K562 (cell line): ENCODE data around the gene AS3MT. TPM values are rescaled to one million over a fixed set of nuclear protein-coding genes. Genes with fewer than 3 reads are reported as not detected.

Experiments used
- CSDE1 ChIP-seq, 2 experiments: fragments of 450-650 bp; IDR thresholded peaks; 2 replicates each; pipeline ENCODE4 v1.6.1; 2016; ENCODE audit warnings: mild to moderate bottlenecking in 1 of 2
- FOXJ2 ChIP-seq: fragments of 200-800 bp; sonication (Bioruptor generic); IDR thresholded peaks from 2 replicates; pipeline ENCODE4 v1.6.1; 2016; ENCODE audit warnings: missing genetic modification characterization, missing compliant biosample characterization
- HEY1 ChIP-seq: fragments of 250-450 bp; sonication (Bioruptor Pico); IDR thresholded peaks from 2 replicates; pipeline ENCODE4 v1.5.0; 2020; ENCODE audit warnings: mild to moderate bottlenecking, moderate library complexity, borderline replicate concordance
- KDM2B ChIP-seq: fragments of 250-450 bp; sonication (Bioruptor Pico); IDR thresholded peaks from 2 replicates; pipeline ENCODE4 v1.8.0; 2021; ENCODE audit warnings: mild to moderate bottlenecking, moderate library complexity
- MAZ ChIP-seq, 2 experiments: fragments of 450-650 bp in 1 of 2; sonication (generic) in 1 of 2; formaldehyde crosslinking; IDR thresholded peaks in 1 of 2; conservative IDR thresholded peaks in 1 of 2; 2 replicates each; pipeline versions ENCODE4 v1.4.0 to v1.5.0; 2020; ENCODE audit warnings: mild to moderate bottlenecking in 1 of 2, missing genetic modification reagents in 1 of 2
- MLX ChIP-seq, 2 experiments: fragments of 450-650 bp in 1 of 2; sonication (generic) in 1 of 2; formaldehyde crosslinking; conservative IDR thresholded peaks; 2 replicates each; pipeline versions ENCODE4 v1.4.0 to v1.8.1; 2020 to 2022; ENCODE audit warnings: mild to moderate bottlenecking in 1 of 2, missing genetic modification reagents in 1 of 2
- NCOA4 ChIP-seq: fragments of 450-650 bp; IDR thresholded peaks from 2 replicates; pipeline ENCODE4 v1.6.1; 2018; ENCODE audit warnings: mild to moderate bottlenecking; ENCODE audit not compliant: partially characterized antibody
- NFE2 ChIP-seq: IDR thresholded peaks from 2 replicates; pipeline ENCODE4 v1.6.1; 2014; ENCODE audit warnings: antibody characterized with exemption, low read depth
- NKRF ChIP-seq: fragments of 450-650 bp; IDR thresholded peaks from 2 replicates; pipeline ENCODE4 v1.6.1; 2016; ENCODE audit warnings: borderline replicate concordance
- PTTG1 ChIP-seq: fragments of 450-650 bp; IDR thresholded peaks from 2 replicates; pipeline ENCODE4 v1.6.1; 2016; ENCODE audit warnings: low read depth, mild to moderate bottlenecking, missing genetic modification characterization, missing compliant biosample characterization
- RBM15 ChIP-seq: fragments of 200-400 bp; formaldehyde crosslinking; IDR thresholded peaks from 2 replicates; pipeline ENCODE4 v1.6.1; 2018; ENCODE audit warnings: mild to moderate bottlenecking, low read length, moderate library complexity; ENCODE audit not compliant: insufficient read depth
- SIRT6 ChIP-seq: IDR thresholded peaks from one replicate; pipeline ENCODE4 v1.6.1; 2012; ENCODE audit warnings: low read depth, mild to moderate bottlenecking, control low read depth, inconsistent platforms, low read length, moderate library complexity
- SRSF7 ChIP-seq: fragments of 200-400 bp; formaldehyde crosslinking; optimal IDR thresholded peaks from 2 replicates; pipeline ENCODE3; 2017; ENCODE audit warnings: mild to moderate bottlenecking, low read depth, low read length
- TBL1XR1 ChIP-seq, 2 experiments: IDR thresholded peaks; 2 replicates each; pipeline ENCODE4 v1.6.1; 2012; ENCODE audit warnings: improper control_type of control experiment in 2 of 2, low read length in 2 of 2, mild to moderate bottlenecking in 1 of 2
- THRAP3 ChIP-seq: fragments of 450-650 bp; IDR thresholded peaks from 2 replicates; pipeline ENCODE4 v1.6.1; 2016; ENCODE audit warnings: mild to moderate bottlenecking, inconsistent platforms, borderline replicate concordance
- TOE1 ChIP-seq, 2 experiments: fragments of 450-650 bp in 1 of 2; sonication (generic) in 1 of 2; formaldehyde crosslinking in 1 of 2; IDR thresholded peaks; 2 replicates each; pipeline versions ENCODE4 v1.7.1 to v1.8.0; 2016 to 2022; ENCODE audit warnings: borderline replicate concordance in 2 of 2, mild to moderate bottlenecking in 2 of 2, antibody characterized with exemption in 1 of 2, inconsistent platforms in 1 of 2, low read depth in 1 of 2, missing genetic modification reagents in 1 of 2, moderate library complexity in 1 of 2
- ZNF311 ChIP-seq: fragments of 250-450 bp; sonication (Bioruptor Pico); IDR thresholded peaks from 2 replicates; pipeline ENCODE4 v1.4.0; 2020; ENCODE audit warnings: mild to moderate bottlenecking, moderate library complexity
- ZNF324 ChIP-seq: fragments of 250-450 bp; sonication (Bioruptor Pico); IDR thresholded peaks from 2 replicates; pipeline ENCODE4 v1.4.0; 2020; ENCODE audit warnings: mild to moderate bottlenecking
- ZNF592 ChIP-seq: fragments of 450-650 bp; IDR thresholded peaks from 2 replicates; pipeline ENCODE4 v1.6.1; 2017; ENCODE audit warnings: antibody characterized with exemption, mild to moderate bottlenecking
- ZNF644 ChIP-seq: fragments of 200-800 bp; sonication (Bioruptor generic); IDR thresholded peaks from 2 replicates; pipeline ENCODE4 v1.6.1; 2016; ENCODE audit warnings: low read depth, missing genetic modification characterization, missing compliant biosample characterization
- polyA plus RNA-seq, 8 experiments: library from polyadenylated mRNA; depleted of rRNA in 4 of 8; stranded (reverse) in 5 of 8; unstranded in 3 of 8; fragments of >200 nt; fragmentation: Nextera tagmentation in 2 of 8; fragmentation: Illumina TruSeq in 1 of 8; extraction: Ambion mirVana in 2 of 8; extraction: Trizol in 1 of 8; gene quantifications; 2 replicates each; pipeline versions ENCODE4 v1.2.1 to v1.2.3, GENCODE V29; 2011 to 2014; ENCODE audit warnings: inconsistent platforms in 1 of 8, missing spikeins in 1 of 8
- total RNA-seq, 7 experiments: library from RNA; depleted of rRNA in 6 of 7; stranded (reverse); fragments of >200 nt in 6 of 7; fragmentation: Illumina TruSeq in 2 of 7; extraction: Trizol in 2 of 7; gene quantifications; 2 replicates each; pipeline versions ENCODE4 v1.2.1 to v1.2.3, GENCODE V29; 2011 to 2021; ENCODE audit warnings: low replicate concordance in 1 of 7

Gene AS3MT
- total and polyA plus RNA-seq, 9 of the 15 experiments (the other 6 are each of a cell fraction or from before 2014, with no cell fraction given), result 0.04 to 0.33 (median 0.19) TPM; not detected in 2

GRCh38 chr10:102927311-102928010 lies 58.2 kb downstream of the AS3MT start (continued):
- TF ChIP-seq ZNF592 (no peak), SIRT6 (no peak), MAZ (CRISPR knock-in tag; conservative IDR thresholded peaks at IDR 0.05 in 1 of 2, IDR thresholded peaks at IDR 0.05 in 1 of 2) (peak in 1 of 2 experiments; percentile 54; a peak in 1 of 4 replicates), TOE1 (IDR thresholded peaks at IDR 0.05; ENCODE audit: borderline replicate concordance) (no peak), TOE1 (CRISPR knock-in tag; IDR thresholded peaks at IDR 0.05; ENCODE audit: borderline replicate concordance, low read depth) (no peak), ZNF311 (no peak), FOXJ2 (tag) (no peak), SRSF7 (no peak), PTTG1 (tag) (no peak), NFE2 (peak; percentile 43; the same call in 1 of the 2 replicates), TBL1XR1 (IDR thresholded peaks at IDR 0.05; ENCODE audit: low read length in 2 of 2) (no peak), NCOA4 (no peak), KDM2B (CRISPR knock-in tag) (no peak), MLX (CRISPR knock-in tag; conservative IDR thresholded peaks at IDR 0.05) (no peak), ZNF644 (tag) (no peak), ZNF324 (CRISPR knock-in tag) (no peak), HEY1 (CRISPR knock-in tag) (no peak), THRAP3 (no peak), RBM15 (no peak), NKRF (no peak), CSDE1 (IDR thresholded peaks at IDR 0.05) (no peak)
